ENCODE measurements around the gene NSMCE1. TPM values are rescaled to one million over a fixed set of nuclear protein-coding genes. Genes with fewer than 3 reads are reported as not detected.

The NSMCE1 gene, protein sequence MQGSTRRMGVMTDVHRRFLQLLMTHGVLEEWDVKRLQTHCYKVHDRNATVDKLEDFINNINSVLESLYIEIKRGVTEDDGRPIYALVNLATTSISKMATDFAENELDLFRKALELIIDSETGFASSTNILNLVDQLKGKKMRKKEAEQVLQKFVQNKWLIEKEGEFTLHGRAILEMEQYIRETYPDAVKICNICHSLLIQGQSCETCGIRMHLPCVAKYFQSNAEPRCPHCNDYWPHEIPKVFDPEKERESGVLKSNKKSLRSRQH
- 72.0 TPM for total RNA-seq

DNA sequence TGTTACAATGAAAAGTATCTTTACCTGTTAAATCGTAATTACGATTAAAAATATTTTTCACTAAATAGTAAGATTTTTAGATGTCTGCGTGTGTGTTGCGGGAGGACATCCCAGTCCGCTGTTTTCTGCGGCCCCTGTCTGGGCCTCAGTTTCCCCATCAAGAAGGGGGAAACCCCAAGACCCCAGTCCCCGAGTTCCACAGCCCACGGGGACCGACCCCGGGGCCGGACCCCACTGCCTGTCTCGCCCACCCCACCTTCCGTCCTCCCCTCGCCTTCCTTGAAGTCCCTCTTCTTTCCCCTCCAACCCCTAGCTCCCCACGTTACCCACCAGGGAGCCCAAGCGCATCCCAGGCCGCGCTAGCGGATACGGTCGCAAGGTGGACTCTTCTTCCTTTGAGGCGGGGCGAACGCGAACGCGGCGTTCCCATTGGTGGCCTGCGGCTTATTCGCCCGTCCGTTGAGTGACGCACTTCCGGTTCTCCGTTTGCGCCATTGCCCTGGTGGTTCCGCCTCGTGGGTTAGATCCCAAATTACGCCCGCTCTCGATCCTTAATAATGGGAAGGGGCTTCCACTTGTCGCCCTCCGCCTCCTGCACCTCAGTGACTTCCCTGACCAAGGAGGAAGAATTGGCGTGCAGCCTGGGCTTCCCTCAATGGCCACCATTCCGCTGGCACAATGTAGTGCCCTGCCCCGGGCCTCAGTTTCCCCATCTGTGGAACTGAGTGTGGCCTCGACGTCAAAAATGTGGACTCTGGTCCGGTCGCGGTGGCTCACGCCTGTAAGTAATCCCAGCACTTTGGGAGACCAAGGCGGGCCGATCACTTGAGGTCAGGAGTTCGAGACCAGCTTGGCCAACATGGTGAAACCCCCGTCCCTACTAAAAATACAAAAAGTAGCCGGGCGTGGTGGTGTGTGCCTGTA lies at the start of gene NSMCE1:
TSS of gene NSMCE1 (minus strand) at position 397 of the 924 bp plus-strand sequence. CDS start 11,202 bp downstream, outside the sequence.
- peak; percentile 98 for DNase-seq (ENCODE audit: low spot score)

DNA sequence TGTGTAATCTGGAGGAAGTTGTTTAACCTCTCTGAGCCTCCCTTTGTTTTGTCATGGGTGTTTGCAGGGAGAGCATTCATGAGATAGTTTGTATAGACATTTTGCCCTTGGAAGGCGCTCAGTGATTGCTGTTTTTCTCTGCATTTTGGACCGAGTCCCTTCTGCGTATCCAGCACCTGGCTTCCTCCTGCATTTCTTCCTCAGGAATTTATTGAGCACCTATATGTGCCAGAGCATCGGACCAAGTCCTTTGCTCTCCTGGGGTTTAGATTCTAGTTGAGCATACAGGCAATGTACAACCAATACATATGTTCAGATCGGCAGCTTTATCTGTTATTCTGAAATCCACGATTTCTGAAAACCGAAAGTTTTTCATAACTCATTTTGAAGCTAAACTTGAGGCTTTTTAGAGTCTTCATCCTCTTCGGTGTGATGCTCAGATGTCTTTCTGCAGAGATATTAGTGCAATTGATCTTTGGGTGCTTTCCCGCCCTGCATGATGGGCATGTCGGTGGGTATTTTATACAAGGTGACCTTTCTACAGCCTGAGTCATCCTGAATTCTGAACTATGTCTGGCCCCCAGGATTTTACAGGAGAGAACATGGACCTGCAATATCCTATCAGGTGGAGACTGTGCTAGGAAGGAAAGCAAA lies 49.3 kb upstream of the NSMCE1 start:
- no peak for DNase-seq (ENCODE audit: low spot score)

GRCh38 chr16:27317320-27317719 lies 48.7 kb upstream of the NSMCE1 start:
- DNase-seq (ENCODE audit: low spot score), result no peak

GRCh38 chr16:27316038-27316680 lies 47.6 kb upstream of the NSMCE1 start:
- DNase-seq (ENCODE audit: low spot score), result no peak

DNA sequence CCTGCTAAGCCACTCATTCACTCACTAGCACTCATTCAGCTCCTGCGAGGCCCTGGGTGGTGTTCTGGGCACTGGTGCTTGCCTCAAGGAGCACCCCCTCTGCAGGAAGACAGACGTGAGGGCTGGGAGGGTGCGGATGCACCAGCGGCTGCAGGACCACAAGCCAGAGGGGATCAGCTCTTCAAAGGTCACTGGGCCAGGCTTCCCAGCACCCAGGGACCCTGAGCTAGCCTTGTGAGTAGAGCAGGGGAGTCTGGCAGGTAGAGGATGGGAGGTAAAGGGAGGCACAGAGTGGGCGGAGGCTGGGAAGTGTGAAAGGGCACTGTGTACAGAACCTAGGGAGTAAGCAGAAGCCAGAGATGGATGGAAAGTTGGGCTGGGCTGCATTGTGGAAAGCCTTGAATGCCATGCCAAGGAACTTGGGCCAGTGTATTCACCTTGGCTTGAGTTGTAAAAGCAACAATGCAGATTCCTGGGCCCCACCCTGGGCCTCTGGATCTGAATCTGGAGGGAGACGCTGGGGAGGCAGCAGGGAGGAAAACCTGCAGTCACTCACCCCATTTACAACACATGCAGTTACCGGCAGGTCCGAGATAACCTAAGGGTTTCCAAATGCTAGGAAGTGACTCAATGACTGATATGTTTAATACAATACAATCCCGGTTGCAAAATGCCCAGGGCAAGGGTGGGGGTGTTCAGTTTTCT lies 46.9 kb upstream of the NSMCE1 start:
- no peak for DNase-seq (ENCODE audit: low spot score)

GRCh38 chr16:27314986-27315332 lies 46.4 kb upstream of the NSMCE1 start:
- no peak for DNase-seq (ENCODE audit: low spot score)

DNA sequence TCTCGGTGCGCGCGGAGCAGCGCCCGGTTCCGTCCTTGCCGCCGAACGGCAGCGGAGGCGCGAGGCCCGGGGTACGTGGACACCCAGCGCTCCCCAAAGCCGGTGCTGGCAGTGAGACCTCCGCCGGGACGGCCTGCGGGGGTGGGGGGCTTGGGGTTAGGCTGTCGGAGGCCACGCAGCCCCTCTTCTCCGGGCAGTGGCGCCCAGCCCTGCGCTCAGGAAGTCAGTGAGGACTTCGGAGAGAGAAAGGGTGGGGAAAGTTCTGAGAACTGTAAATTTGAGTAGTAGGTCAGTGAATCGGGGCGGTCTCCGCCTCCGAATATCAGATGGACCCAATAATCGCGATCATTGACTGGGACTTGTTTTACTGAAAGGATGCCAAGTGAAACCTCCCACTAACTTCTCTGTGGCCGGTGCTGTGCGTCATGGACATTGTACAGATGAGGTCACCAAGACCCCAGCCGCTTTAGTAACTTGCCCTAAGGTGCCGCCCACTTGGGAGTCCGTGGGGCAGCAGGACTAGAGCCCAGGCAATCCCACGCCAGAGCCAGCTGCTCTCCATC lies 45.7 kb upstream of the NSMCE1 start:
- DNase-seq (ENCODE audit: low spot score), result peak; percentile 64

GRCh38 chr16:27313422-27314160 lies 45.0 kb upstream of the NSMCE1 start, which contains the start of gene IL4R:
TSS of gene IL4R (plus strand) at chr16:27313974. CDS start at chr16:27340204, 26,230 bp downstream.
- DNase-seq (ENCODE audit: low spot score), result peak; percentile 59

DNA sequence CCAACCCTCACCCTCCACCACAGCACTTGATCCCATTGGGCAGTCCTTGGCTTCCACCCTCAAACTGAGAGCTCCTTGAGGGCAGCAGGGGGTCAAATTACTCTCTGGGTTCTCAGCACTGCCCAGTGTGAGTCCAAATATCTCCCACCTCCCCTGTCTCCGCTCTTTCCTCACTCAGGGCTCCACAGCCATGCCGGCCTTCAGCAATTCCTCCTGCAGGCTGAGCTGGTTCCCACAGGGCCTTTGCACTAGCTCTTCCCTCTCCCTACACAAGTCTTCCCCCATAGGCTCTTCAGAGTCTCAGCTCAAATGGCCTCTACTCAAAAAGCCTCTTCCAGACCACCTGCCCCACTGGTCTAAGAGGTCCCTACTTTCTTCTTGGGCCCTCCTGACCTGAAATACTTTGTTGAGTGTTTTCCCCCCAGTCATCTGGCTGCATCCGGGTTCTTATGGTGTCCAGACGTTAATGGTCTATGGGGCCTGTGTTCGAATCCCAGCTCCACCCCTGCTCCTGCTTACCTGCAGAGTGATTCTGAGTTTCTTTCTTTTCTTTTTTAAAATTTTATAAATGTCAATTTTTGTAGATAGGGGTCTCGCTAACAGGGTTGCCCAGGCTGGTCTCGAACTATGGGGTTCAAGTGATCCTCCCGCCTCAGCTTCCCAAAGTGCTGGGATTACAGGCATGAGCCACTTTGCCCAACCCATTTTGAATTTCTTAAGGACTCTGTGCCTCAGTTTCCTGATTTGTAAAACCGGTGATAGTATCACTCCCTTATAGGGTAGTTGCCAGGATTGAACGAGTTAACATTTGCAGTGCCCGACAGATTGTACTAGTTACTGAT lies 44.2 kb upstream of the NSMCE1 start:
- no peak for DNase-seq (ENCODE audit: low spot score)

DNA sequence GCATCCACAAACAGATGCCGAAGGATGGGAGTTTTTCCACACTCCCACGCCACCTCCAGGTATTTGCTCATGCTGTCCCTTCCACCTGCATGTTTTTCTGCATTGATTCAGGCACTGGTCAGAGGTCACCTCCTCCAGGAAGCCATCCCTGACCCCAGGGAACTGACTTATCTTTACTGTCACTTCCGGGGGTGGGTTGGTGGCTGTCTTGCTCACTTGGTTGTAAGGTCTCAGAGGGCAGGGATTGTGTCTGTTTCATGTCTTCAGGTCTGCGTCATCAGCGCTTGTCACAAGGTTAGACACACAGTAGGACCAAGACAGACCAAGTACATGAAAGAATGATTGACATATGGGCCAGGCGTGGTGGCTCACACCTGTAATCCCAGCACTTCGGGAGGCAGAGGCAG lies 43.3 kb upstream of the NSMCE1 start:
- DNase-seq (ENCODE audit: low spot score), result no peak

DNA sequence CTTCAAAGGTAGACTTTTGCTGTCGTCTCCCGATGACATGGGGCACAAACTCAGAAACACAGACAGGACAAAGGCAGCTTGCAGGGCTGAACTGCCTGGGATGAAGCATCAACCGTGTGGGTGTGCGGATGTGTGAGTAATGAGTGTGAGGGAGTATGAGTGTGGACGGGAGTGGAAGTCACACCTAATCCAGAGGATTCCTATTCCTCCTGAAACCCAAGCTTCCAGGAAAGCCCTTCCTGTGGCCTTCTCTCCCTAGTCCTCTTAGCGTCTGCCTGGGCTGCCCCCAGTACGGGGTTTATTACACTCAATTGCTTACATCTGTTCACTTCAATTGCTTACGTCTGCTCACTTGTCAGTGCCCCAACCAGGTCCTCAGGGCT lies 42.9 kb upstream of the NSMCE1 start:
- no peak for DNase-seq (ENCODE audit: low spot score)

- no peak for DNase-seq (ENCODE audit: low spot score)
Measured at GRCh38 chr16:27310576-27311447, 42.2 kb upstream of the NSMCE1 start.

- no peak for DNase-seq (ENCODE audit: low spot score)
Measured at GRCh38 chr16:27308792-27309191, 40.2 kb upstream of the NSMCE1 start.

- no peak for DNase-seq (ENCODE audit: low spot score)
Measured at GRCh38 chr16:27305839-27306442, 37.4 kb upstream of the NSMCE1 start.

- DNase-seq (ENCODE audit: low spot score), result no peak
Measured at GRCh38 chr16:27304881-27305745, 36.5 kb upstream of the NSMCE1 start.

- DNase-seq (ENCODE audit: low spot score), result no peak
Measured at GRCh38 chr16:27304102-27304501, 35.5 kb upstream of the NSMCE1 start.

All from mucosa of gallbladder (tissue), 1 donor.